Left lung (tissue), 10 donors: ENCODE measurements around the gene GRIA2. TPM values are rescaled to one million over a fixed set of nuclear protein-coding genes. Genes with fewer than 3 reads are reported as not detected.
"Not testable (repeated sequence)": the region's sequence is repeated elsewhere in the genome, so short reads cannot be mapped to it uniquely, and the experiment has no call there.

Source experiments
- ATAC-seq: fragments of 200-7000 bp; cut with Tn5 transposase; one replicate; pipeline ENCODE4 v1.9.1; 2020; ENCODE audit warnings: moderate library complexity
- DNase-seq, 4 donors: peaks; one replicate each; pipeline ENCODE4 v3.0.0-alpha.2; 2013 to 2020
- H3K27ac ChIP-seq, 2 donors: fragments of 200-600 bp; sonication (generic) in 1 of 2; one replicate each; pipeline versions ENCODE4 v1.5.0 to v1.8.0; 2020 to 2021
- H3K27me3 ChIP-seq, 2 donors: fragments of 200-600 bp; sonication (generic) in 1 of 2; one replicate each; pipeline versions ENCODE4 v1.5.0 to v1.8.0; 2020 to 2021
- H3K36me3 ChIP-seq, 2 donors: fragments of 200-600 bp; sonication (generic) in 1 of 2; one replicate each; pipeline versions ENCODE4 v1.5.0 to v1.8.0; 2020 to 2021
- H3K4me1 ChIP-seq, 2 donors: fragments of 200-600 bp; one replicate each; pipeline ENCODE4 v1.8.0; 2021
- H3K4me3 ChIP-seq, 2 donors: fragments of 200-600 bp; sonication (generic) in 1 of 2; one replicate each; pipeline versions ENCODE4 v1.5.0 to v1.8.0; 2020 to 2021; ENCODE audit warnings: mild to moderate bottlenecking in 1 of 2
- H3K9me3 ChIP-seq, 2 donors: fragments of 200-600 bp; sonication (generic) in 1 of 2; one replicate each; pipeline versions ENCODE4 v1.5.0 to v1.8.0; 2020 to 2021
- intact Hi-C, 2 donors: fragments of 100-400 bp; cut with DNase I; formaldehyde crosslinking; loops; one replicate each; pipeline versions ENCODE4 v1.11.2 to v1.14.2; 2022
- polyA plus RNA-seq, 6 donors: library from polyadenylated mRNA; unstranded; fragments of 120-200 nt; gene quantifications; one replicate each; pipeline ENCODE4 v1.2.1, GENCODE V29; 2013; ENCODE audit not compliant: insufficient read length in 6 of 6
- total RNA-seq, 2 donors: library from RNA; stranded (reverse); fragmentation: NEBNext Ultra II Directional; extraction: Animal tissue kit (Norgen Biotek cat#: 25700); gene quantifications; one replicate each; pipeline ENCODE4 v1.2.1, GENCODE V29; 2021
- TF ChIP-seq, protein P1 (sequence below), 2 donors: fragments of 200-600 bp; sonication (generic) in 1 of 2; IDR thresholded peaks; one replicate each; pipeline versions ENCODE4 v1.5.0 to v1.8.0; 2021; ENCODE audit warnings: antibody characterized with exemption in 2 of 2
- donor health status: DM: no; HTN: yes; CAD: no.
- donor health status: DM: no; HTN: no; CAD: no.

The GRIA2 gene
- total and polyA plus RNA-seq, 8 donors, result 1.5 to 3.5 (median 1.9) TPM; not detected in 2

DNA sequence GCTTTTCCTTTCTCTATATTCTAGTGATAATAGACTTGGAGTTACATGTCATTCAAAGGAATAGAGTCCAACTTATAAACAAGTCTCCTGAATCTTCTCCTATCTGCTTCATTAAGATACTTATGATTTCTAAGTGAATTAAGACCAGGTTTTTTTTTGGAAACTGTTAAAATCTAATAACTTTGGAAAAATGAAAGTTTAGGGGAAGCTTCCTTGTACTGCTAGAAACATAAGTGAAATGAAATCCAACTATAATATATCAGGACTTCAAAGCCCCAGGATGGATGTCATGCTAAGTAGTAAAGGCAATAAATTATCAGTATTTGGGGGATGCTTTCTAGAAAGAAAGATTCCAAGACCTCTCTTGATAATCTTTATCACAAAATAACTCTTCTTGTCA is 24.8 kb downstream of the GRIA2 start:
- H3K9me3 ChIP-seq, result no peaks in the 10 kb centered on the region
- H3K27ac ChIP-seq, result no peak overlapping the region
- H3K27me3 ChIP-seq, result no peaks in the 10 kb centered on the region
- DNase-seq (no peak), ATAC-seq (no peak)
- no peak overlapping the region for H3K4me3 ChIP-seq
- H3K4me1 ChIP-seq, result no peaks in the 10 kb centered on the region
- intact Hi-C loops, result no loop called here
- TF ChIP-seq, protein P1, sequence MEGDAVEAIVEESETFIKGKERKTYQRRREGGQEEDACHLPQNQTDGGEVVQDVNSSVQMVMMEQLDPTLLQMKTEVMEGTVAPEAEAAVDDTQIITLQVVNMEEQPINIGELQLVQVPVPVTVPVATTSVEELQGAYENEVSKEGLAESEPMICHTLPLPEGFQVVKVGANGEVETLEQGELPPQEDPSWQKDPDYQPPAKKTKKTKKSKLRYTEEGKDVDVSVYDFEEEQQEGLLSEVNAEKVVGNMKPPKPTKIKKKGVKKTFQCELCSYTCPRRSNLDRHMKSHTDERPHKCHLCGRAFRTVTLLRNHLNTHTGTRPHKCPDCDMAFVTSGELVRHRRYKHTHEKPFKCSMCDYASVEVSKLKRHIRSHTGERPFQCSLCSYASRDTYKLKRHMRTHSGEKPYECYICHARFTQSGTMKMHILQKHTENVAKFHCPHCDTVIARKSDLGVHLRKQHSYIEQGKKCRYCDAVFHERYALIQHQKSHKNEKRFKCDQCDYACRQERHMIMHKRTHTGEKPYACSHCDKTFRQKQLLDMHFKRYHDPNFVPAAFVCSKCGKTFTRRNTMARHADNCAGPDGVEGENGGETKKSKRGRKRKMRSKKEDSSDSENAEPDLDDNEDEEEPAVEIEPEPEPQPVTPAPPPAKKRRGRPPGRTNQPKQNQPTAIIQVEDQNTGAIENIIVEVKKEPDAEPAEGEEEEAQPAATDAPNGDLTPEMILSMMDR (IDR thresholded peaks at IDR 0.05), result no peak
- no peaks in the 10 kb centered on the region for H3K36me3 ChIP-seq

DNA sequence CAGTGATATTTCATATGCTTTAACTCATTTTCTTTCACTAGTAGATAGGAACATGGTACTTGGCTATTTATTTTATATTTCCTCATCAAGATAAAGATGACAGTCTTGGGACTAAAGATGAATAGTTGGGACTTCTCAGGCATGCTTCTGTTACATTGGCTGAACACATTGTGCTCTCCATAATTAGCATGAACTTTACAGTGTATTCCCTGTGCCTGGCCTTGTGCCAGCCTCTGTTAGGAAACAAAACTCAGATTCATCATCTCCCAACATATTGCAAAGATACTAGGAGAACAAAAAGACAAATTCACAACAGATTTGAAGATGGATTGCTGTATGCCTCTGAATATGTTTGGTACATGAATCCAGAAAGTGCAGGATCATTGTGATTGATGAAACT is 26.4 kb downstream of the GRIA2 start:
- ATAC-seq, result no peak
- no peak for DNase-seq
- Histone ChIP-seq H3K9me3 (no peaks in the 10 kb centered on the region), H3K36me3 (no peaks in the 10 kb centered on the region), H3K27me3 (no peaks in the 10 kb centered on the region), H3K27ac (no peak overlapping the region), H3K4me1 (no peaks in the 10 kb centered on the region), H3K4me3 (no peak overlapping the region)
- TF ChIP-seq, protein P1 (IDR thresholded peaks at IDR 0.05), result no peak
- intact Hi-C loops, result no loop called here

DNA sequence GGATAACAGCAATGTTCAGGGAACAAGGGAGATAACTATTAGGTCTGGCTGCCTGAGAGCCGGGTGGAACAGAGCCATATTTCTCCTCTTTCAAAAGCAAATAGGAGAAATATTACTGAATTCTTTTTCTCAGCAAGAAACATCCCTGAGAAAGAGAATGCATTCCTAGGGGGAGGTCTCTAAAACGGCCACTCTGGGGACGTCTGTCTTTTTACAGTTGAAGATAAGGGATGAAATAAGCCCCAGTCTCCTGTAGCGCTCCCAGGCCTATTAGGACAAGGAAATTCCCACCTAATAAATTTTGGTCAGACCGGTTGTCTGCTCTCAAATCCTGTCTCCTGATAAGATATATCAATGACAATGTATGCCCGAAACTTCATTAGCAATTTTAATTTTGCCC is 37.6 kb downstream of the GRIA2 start:
- DNase-seq, H3K4me1 ChIP-seq, H3K27ac ChIP-seq, intact Hi-C loops, H3K27me3 ChIP-seq, ATAC-seq, H3K36me3 ChIP-seq, H3K4me3 ChIP-seq: not testable (repeated sequence)
- H3K9me3 ChIP-seq, result peaks cover 0 to 21% of the 10 kb centered on the region in 2 donors

DNA sequence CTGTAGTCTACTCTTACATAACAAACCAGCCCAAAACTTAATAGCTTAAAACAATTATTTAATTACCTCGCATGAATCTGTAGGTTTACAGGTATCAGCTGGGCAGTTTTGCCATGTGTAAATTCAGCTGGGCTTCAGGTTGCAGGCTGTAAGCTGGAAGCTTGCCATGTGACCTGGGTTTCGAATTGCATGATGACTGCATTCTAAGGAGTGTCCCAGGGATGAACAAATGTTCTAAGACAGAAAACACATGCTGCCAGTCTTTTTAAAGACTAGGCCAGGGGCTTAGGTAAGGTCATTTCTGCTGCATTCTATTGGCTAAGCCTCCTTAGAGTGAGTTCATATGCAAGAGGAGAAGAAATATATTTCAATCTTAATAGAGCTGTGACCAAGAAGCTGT is 44.8 kb downstream of the GRIA2 start:
- DNase-seq (no peak), ATAC-seq (no peak)
- intact Hi-C loops, result no loop called here
- no peak overlapping the region for H3K4me3 ChIP-seq
- H3K36me3 ChIP-seq, result no peaks in the 10 kb centered on the region
- no peak overlapping the region for H3K27ac ChIP-seq
- H3K27me3 ChIP-seq, result no peaks in the 10 kb centered on the region
- TF ChIP-seq, protein P1 (IDR thresholded peaks at IDR 0.05), result no peak
- no peaks in the 10 kb centered on the region for H3K4me1 ChIP-seq
- no peaks in the 10 kb centered on the region for H3K9me3 ChIP-seq

DNA sequence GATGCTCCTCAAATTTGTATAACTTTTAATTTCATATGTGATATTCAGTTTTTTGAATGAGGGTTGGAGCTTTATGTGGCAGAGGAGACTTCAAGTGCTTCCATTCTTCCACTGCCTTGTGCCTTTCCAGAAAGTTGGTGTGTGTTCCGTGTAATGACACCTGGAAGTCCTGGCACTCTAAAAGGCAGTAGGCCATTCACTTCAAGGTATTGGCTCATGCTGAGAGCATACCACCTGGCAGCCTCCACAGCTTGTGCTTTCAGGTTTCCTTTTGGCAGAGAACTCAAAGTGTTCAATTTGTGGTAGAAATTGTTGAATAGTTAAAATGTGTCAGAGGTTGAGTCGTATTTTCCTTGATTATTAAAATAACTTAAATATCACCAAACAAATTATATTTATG is 49.6 kb downstream of the GRIA2 start:
- intact Hi-C loops, result no loop called here
- TF ChIP-seq, protein P1 (IDR thresholded peaks at IDR 0.05), result no peak
- ATAC-seq (no peak), DNase-seq (no peak)
- peaks cover 0 to 2% of the 10 kb centered on the region in 2 donors for H3K9me3 ChIP-seq
- H3K4me1 ChIP-seq, result no peaks in the 10 kb centered on the region
- H3K36me3 ChIP-seq, result no peaks in the 10 kb centered on the region
- no peak overlapping the region for H3K4me3 ChIP-seq
- no peak overlapping the region for H3K27ac ChIP-seq
- no peaks in the 10 kb centered on the region for H3K27me3 ChIP-seq

DNA sequence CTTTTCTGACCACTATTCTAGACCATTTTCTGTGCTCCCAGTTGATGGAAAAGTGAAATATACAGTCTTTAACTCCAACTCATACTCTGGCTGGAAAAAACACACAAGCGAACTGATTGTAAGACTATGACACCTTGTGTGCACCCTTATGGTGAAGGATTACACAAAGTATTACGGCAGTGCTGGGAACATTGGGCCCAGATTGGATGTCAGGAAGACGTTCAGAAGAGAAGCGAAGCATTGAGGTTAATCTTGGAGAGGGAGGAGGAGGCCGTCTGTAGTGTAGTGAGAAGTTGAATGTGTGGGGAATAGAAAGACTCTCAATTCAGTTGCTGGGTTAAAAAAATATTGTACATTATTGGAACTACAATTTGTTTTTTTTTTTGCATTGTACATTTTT is 50.0 kb downstream of the GRIA2 start:
- no peaks in the 10 kb centered on the region for H3K4me1 ChIP-seq
- H3K9me3 ChIP-seq, result peaks cover 0 to 2% of the 10 kb centered on the region in 2 donors
- intact Hi-C loops, result no loop called here
- DNase-seq, result no peak
- no peak overlapping the region for H3K4me3 ChIP-seq
- no peaks in the 10 kb centered on the region for H3K27me3 ChIP-seq
- H3K27ac ChIP-seq, result no peak overlapping the region
- TF ChIP-seq, protein P1 (IDR thresholded peaks at IDR 0.05), result no peak
- no peak for ATAC-seq
- no peaks in the 10 kb centered on the region for H3K36me3 ChIP-seq
